Nephron (organoid): ENCODE data around the gene CPNE5.
A peak's percentile ranks its signal among the peaks of the same experiment; 100 is the strongest.

Experiments
- H3K27ac Mint-ChIP-seq, 3 experiments: 2 replicates each; pipeline ENCODE4 v1.8.0; 2020; ENCODE audit warnings: mixed read lengths in 3 of 3, mild to moderate bottlenecking in 2 of 3, moderate library complexity in 1 of 3
- H3K27me3 Mint-ChIP-seq: 2 replicates; pipeline ENCODE4 v1.8.0; 2021; ENCODE audit warnings: low read depth, mild to moderate bottlenecking, moderate library complexity, mixed read lengths
- H3K36me3 Mint-ChIP-seq: 2 replicates; pipeline ENCODE4 v1.8.0; 2020; ENCODE audit warnings: low read depth, mixed read lengths
- H3K4me1 Mint-ChIP-seq: 2 replicates; pipeline ENCODE4 v1.8.0; 2020; ENCODE audit warnings: mixed read lengths
- H3K4me3 Mint-ChIP-seq, 3 experiments: 2 replicates each; pipeline ENCODE4 v1.8.0; 2020; ENCODE audit warnings: mild to moderate bottlenecking in 3 of 3, mixed read lengths in 3 of 3, moderate library complexity in 2 of 3
- H3K9me3 Mint-ChIP-seq: 2 replicates; pipeline ENCODE4 v1.8.0; 2020; ENCODE audit warnings: mixed read lengths
- CTCF ChIP-seq, 3 experiments: fragments of 200-600 bp; sonication (generic); IDR thresholded peaks; one replicate each; pipeline ENCODE4 v1.5.0; 2021; ENCODE audit warnings: antibody characterized with exemption in 3 of 3; ENCODE audit not compliant: unreplicated experiment in 3 of 3

The CPNE5 gene

GRCh38 chr6:36860126-36860525, 20.9 kb upstream of the CPNE5 start:
- Mint-ChIP-seq H3K9me3 (no peaks in the 10 kb centered on the region), H3K4me1 (peaks cover 39% of the 10 kb centered on the region), H3K4me3 (no peak overlapping the region), H3K36me3 (peaks cover 71% of the 10 kb centered on the region), H3K27ac (no peak overlapping the region), H3K27me3 (no peaks in the 10 kb centered on the region)
- TF ChIP-seq CTCF (IDR thresholded peaks at IDR 0.05; ENCODE audit: unreplicated experiment in 3 of 3), result no peak

- Mint-ChIP-seq H3K4me3 (no peak overlapping the region), H3K36me3 (peaks cover 67% of the 10 kb centered on the region), H3K9me3 (no peaks in the 10 kb centered on the region), H3K4me1 (peaks cover 46% of the 10 kb centered on the region), H3K27me3 (no peaks in the 10 kb centered on the region), H3K27ac (peak overlapping the region; percentile 71 to 84 (median 80))
- TF ChIP-seq CTCF (IDR thresholded peaks at IDR 0.05; ENCODE audit: unreplicated experiment in 3 of 3), result no peak
Measured at GRCh38 chr6:36858407-36858981, 19.2 kb upstream of the CPNE5 start.

- no peak overlapping the region for H3K4me3 Mint-ChIP-seq
- H3K27me3 Mint-ChIP-seq, result no peaks in the 10 kb centered on the region
- H3K4me1 Mint-ChIP-seq, result peaks cover 53% of the 10 kb centered on the region
- peaks cover 60% of the 10 kb centered on the region for H3K36me3 Mint-ChIP-seq
- no peak overlapping the region for H3K27ac Mint-ChIP-seq
- no peaks in the 10 kb centered on the region for H3K9me3 Mint-ChIP-seq
- no peak for TF ChIP-seq CTCF (IDR thresholded peaks at IDR 0.05; ENCODE audit: unreplicated experiment in 3 of 3)
Measured at GRCh38 chr6:36857325-36857724, 18.1 kb upstream of the CPNE5 start.

- H3K36me3 Mint-ChIP-seq, result peaks cover 58% of the 10 kb centered on the region
- no peaks in the 10 kb centered on the region for H3K9me3 Mint-ChIP-seq
- TF ChIP-seq CTCF (IDR thresholded peaks at IDR 0.05; ENCODE audit: unreplicated experiment in 3 of 3), result no peak
- no peaks in the 10 kb centered on the region for H3K27me3 Mint-ChIP-seq
- H3K4me1 Mint-ChIP-seq, result peaks cover 63% of the 10 kb centered on the region
- peak overlapping the region in 2 of 3 experiments; percentile 0 to 75 for H3K27ac Mint-ChIP-seq
- H3K4me3 Mint-ChIP-seq, result no peak overlapping the region
Measured at GRCh38 chr6:36856277-36856676, 17.0 kb upstream of the CPNE5 start.

GRCh38 chr6:36855750-36856149, 16.5 kb upstream of the CPNE5 start:
- no peaks in the 10 kb centered on the region for H3K9me3 Mint-ChIP-seq
- no peaks in the 10 kb centered on the region for H3K27me3 Mint-ChIP-seq
- peaks cover 52% of the 10 kb centered on the region for H3K36me3 Mint-ChIP-seq
- H3K4me1 Mint-ChIP-seq, result peaks cover 68% of the 10 kb centered on the region
- peak overlapping the region in 1 of 3 experiments; percentile 75 for H3K27ac Mint-ChIP-seq
- TF ChIP-seq CTCF (IDR thresholded peaks at IDR 0.05; ENCODE audit: unreplicated experiment in 3 of 3), result no peak
- no peak overlapping the region for H3K4me3 Mint-ChIP-seq

GRCh38 chr6:36853325-36853724, 14.1 kb upstream of the CPNE5 start:
- no peak overlapping the region for H3K4me3 Mint-ChIP-seq
- H3K27ac Mint-ChIP-seq, result peak overlapping the region in 2 of 3 experiments; percentile 50 to 90
- H3K4me1 Mint-ChIP-seq, result peaks cover 82% of the 10 kb centered on the region
- H3K36me3 Mint-ChIP-seq, result peaks cover 34% of the 10 kb centered on the region
- TF ChIP-seq CTCF (IDR thresholded peaks at IDR 0.05; ENCODE audit: unreplicated experiment in 3 of 3), result no peak
- H3K27me3 Mint-ChIP-seq, result peaks cover 3% of the 10 kb centered on the region
- no peaks in the 10 kb centered on the region for H3K9me3 Mint-ChIP-seq
